Measurements from ENCODE around the gene BICRA. TPM values are rescaled to one million over a fixed set of nuclear protein-coding genes. Genes with fewer than 3 reads are reported as not detected.

BICRA gene
- total RNA-seq, 4 donors from 2014 or later: 10.7 to 33.6 (median 22.9) TPM

- peaks cover 5% of the 10 kb centered on the region for H3K4me1 ChIP-seq
- TF ChIP-seq EP300 (IDR thresholded peaks at IDR 0.05): no peak
- TF ChIP-seq POLR2AphosphoS5 (IDR thresholded peaks at IDR 0.05): no peak
- TF ChIP-seq, protein P1, sequence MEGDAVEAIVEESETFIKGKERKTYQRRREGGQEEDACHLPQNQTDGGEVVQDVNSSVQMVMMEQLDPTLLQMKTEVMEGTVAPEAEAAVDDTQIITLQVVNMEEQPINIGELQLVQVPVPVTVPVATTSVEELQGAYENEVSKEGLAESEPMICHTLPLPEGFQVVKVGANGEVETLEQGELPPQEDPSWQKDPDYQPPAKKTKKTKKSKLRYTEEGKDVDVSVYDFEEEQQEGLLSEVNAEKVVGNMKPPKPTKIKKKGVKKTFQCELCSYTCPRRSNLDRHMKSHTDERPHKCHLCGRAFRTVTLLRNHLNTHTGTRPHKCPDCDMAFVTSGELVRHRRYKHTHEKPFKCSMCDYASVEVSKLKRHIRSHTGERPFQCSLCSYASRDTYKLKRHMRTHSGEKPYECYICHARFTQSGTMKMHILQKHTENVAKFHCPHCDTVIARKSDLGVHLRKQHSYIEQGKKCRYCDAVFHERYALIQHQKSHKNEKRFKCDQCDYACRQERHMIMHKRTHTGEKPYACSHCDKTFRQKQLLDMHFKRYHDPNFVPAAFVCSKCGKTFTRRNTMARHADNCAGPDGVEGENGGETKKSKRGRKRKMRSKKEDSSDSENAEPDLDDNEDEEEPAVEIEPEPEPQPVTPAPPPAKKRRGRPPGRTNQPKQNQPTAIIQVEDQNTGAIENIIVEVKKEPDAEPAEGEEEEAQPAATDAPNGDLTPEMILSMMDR (IDR thresholded peaks at IDR 0.05): no peak
- TF ChIP-seq POLR2A (IDR thresholded peaks at IDR 0.05): no peak
- no peak overlapping the region for H3K4me3 ChIP-seq
- DNase-seq (ENCODE audit: low spot score in 2 of 2): no peak
- H3K27ac ChIP-seq: no peak overlapping the region
- H3K9me3 ChIP-seq: no peaks in the 10 kb centered on the region
- H3K36me3 ChIP-seq: peaks cover 33% of the 10 kb centered on the region
- WGBS: 89% methylated on average over 33 of the region's 91 CpGs
- no peaks in the 10 kb centered on the region for H3K27me3 ChIP-seq
Observed at GRCh38 chr19:47701717-47702552, 93.0 kb downstream of the BICRA start.

DNA sequence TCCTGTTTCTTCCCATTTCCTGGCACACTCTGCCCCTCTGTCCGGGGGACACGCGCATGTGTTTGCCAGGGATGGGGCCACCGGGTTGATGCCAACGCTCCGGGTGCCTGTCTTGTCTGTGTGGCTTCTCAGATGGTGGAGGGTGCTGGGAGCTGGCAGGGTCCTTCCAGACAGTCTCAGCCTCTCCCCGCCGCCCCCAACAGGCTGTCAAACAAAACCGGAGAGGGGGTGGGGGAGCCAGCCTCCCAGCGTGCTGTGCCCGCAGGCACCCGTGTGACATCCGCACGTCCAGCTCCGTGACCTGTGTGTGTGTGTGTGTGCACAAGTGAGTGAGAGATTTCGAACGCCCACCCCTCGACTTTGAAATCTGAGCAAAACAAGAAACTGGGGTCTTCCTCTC lies 93.7 kb downstream of the BICRA start:
- H3K27ac ChIP-seq: no peak overlapping the region
- no peaks in the 10 kb centered on the region for H3K27me3 ChIP-seq
- TF ChIP-seq, protein P1 (IDR thresholded peaks at IDR 0.05): no peak
- TF ChIP-seq EP300 (IDR thresholded peaks at IDR 0.05): no peak
- H3K4me1 ChIP-seq: peaks cover 3% of the 10 kb centered on the region
- DNase-seq (ENCODE audit: low spot score in 2 of 2): no peak
- peaks cover 33% of the 10 kb centered on the region for H3K36me3 ChIP-seq
- H3K4me3 ChIP-seq: no peak overlapping the region
- H3K9me3 ChIP-seq: no peaks in the 10 kb centered on the region
- 70% methylated on average over 15 of the region's 18 CpGs for WGBS

GRCh38 chr19:47703301-47703700 lies 94.4 kb downstream of the BICRA start:
- no peak overlapping the region for H3K4me3 ChIP-seq
- peaks cover 33% of the 10 kb centered on the region for H3K36me3 ChIP-seq
- no peak for TF ChIP-seq POLR2A (IDR thresholded peaks at IDR 0.05)
- no peak for TF ChIP-seq POLR2AphosphoS5 (IDR thresholded peaks at IDR 0.05)
- TF ChIP-seq, protein P1 (IDR thresholded peaks at IDR 0.05): no peak
- DNase-seq (ENCODE audit: low spot score in 2 of 2): no peak
- H3K9me3 ChIP-seq: no peaks in the 10 kb centered on the region
- H3K27me3 ChIP-seq: no peaks in the 10 kb centered on the region
- 90% methylated on average over 5 of the region's 5 CpGs for WGBS
- H3K4me1 ChIP-seq: no peaks in the 10 kb centered on the region
- H3K27ac ChIP-seq: no peak overlapping the region

GRCh38 chr19:47704024-47704423 lies 95.1 kb downstream of the BICRA start:
- Histone ChIP-seq H3K27ac (no peak overlapping the region), H3K4me1 (no peaks in the 10 kb centered on the region), H3K9me3 (no peaks in the 10 kb centered on the region), H3K4me3 (no peak overlapping the region), H3K27me3 (no peaks in the 10 kb centered on the region), H3K36me3 (peaks cover 26% of the 10 kb centered on the region)
- TF ChIP-seq POLR2A (IDR thresholded peaks at IDR 0.05) (no peak), POLR2AphosphoS5 (IDR thresholded peaks at IDR 0.05) (no peak), EP300 (IDR thresholded peaks at IDR 0.05) (no peak)
- TF ChIP-seq, protein P1 (IDR thresholded peaks at IDR 0.05): no peak
- DNase-seq (ENCODE audit: low spot score in 2 of 2): no peak
- 81% methylated on average over 11 of the region's 11 CpGs for WGBS

- WGBS: 96% methylated on average over 3 of the region's 3 CpGs
- TF ChIP-seq POLR2A (IDR thresholded peaks at IDR 0.05) (no peak), POLR2AphosphoS5 (IDR thresholded peaks at IDR 0.05) (no peak), EP300 (IDR thresholded peaks at IDR 0.05) (no peak)
- TF ChIP-seq, protein P1 (IDR thresholded peaks at IDR 0.05): no peak
- no peak overlapping the region for H3K4me3 ChIP-seq
- DNase-seq (ENCODE audit: low spot score in 2 of 2): no peak
- H3K4me1 ChIP-seq: no peaks in the 10 kb centered on the region
- H3K27ac ChIP-seq: no peak overlapping the region
- no peaks in the 10 kb centered on the region for H3K9me3 ChIP-seq
- H3K36me3 ChIP-seq: peaks cover 22% of the 10 kb centered on the region
- no peaks in the 10 kb centered on the region for H3K27me3 ChIP-seq
Observed at GRCh38 chr19:47704656-47705055, 95.7 kb downstream of the BICRA start.
